A549 (cell line): ENCODE results near the gene AEBP1. TPM values are rescaled to one million over a fixed set of nuclear protein-coding genes. Genes with fewer than 3 reads are reported as not detected.

Source experiments
- ATAC-seq, 2 experiments: fragments of 200-7000 bp in 1 of 2; fragments of >200 bp in 1 of 2; cut with Nextera tagmentation in 1 of 2; cut with Tn5 transposase in 1 of 2; 3 replicates each; pipeline versions ENCODE4 v1.8.0 to v1.9.1; 2018 to 2020; ENCODE audit warnings: mild to moderate bottlenecking in 1 of 2, moderate library complexity in 1 of 2
- CTCF ChIA-PET: fragments of 300-600 bp; sonication (Branson Sonifier 250); formaldehyde crosslinking; extraction: SDS; loops from one replicate; lab custom pipeline; 2021; ENCODE audit warnings: antibody characterized with exemption, inconsistent platforms; lab: Yijun Ruan, JAX
- POLR2A ChIA-PET: fragments of 350-600 bp; formaldehyde crosslinking; extraction: SDS; loops from one replicate; lab custom pipeline; 2021; ENCODE audit warnings: antibody characterized with exemption, inconsistent platforms; lab: Yijun Ruan, JAX
- DNase-seq, 2 experiments: peaks; one replicate each; pipeline versions ENCODE4 v3.0.0 to v3.0.0-alpha.2; 2011 to 2016; ENCODE audit warnings: low read depth in 1 of 2, low spot score in 1 of 2
- FAIRE-seq: peaks from 2 replicates; lab custom pipeline; 2011; peaks lifted over from hg19 to GRCh38; lab: Jason Lieb, UNC
- H3K27ac ChIP-seq, 2 experiments: fragments of >200 bp; sonication (Bioruptor Twin); formaldehyde crosslinking; 3 replicates each; pipeline ENCODE4 v1.5.1; 2016 to 2017
- H3K4me1 ChIP-seq: fragments of >200 bp; sonication (Bioruptor Twin); formaldehyde crosslinking; 3 replicates; pipeline ENCODE4 v1.6.1; 2016
- H3K4me2 ChIP-seq: fragments of >200 bp; sonication (Bioruptor Twin); formaldehyde crosslinking; 3 replicates; pipeline ENCODE4 v1.6.1; 2016
- H3K4me3 ChIP-seq: fragments of >200 bp; sonication (Bioruptor Twin); formaldehyde crosslinking; 3 replicates; pipeline ENCODE4 v1.5.1; 2016
- H3K9me3 ChIP-seq: fragments of >200 bp; sonication (Bioruptor Twin); formaldehyde crosslinking; 3 replicates; pipeline ENCODE4 v1.6.1; 2016
- ELK1 ChIP-seq: fragments of 150-350 bp; IDR thresholded peaks from 2 replicates; pipeline ENCODE4 v1.6.1; 2014; ENCODE audit warnings: low read depth, mild to moderate bottlenecking, low read length
- FOSB ChIP-seq: fragments of 250-450 bp; sonication (Bioruptor Pico); IDR thresholded peaks from 2 replicates; pipeline ENCODE4 v1.5.0; 2020; ENCODE audit warnings: mild to moderate bottlenecking, moderate library complexity
- FOXS1 ChIP-seq: fragments of 250-450 bp; sonication (Bioruptor Pico); IDR thresholded peaks from 2 replicates; pipeline ENCODE4 v1.5.0; 2020; ENCODE audit warnings: mild to moderate bottlenecking, moderate library complexity
- HES2 ChIP-seq: fragments of >200 bp; sonication (Bioruptor Twin); formaldehyde crosslinking; IDR thresholded peaks from 2 replicates; pipeline ENCODE4 v1.6.1; 2016
- HEYL ChIP-seq: fragments of 250-450 bp; sonication (Bioruptor Pico); IDR thresholded peaks from 2 replicates; pipeline ENCODE4 v1.8.0; 2021; ENCODE audit warnings: mild to moderate bottlenecking, moderate library complexity
- HOXA7 ChIP-seq: fragments of 250-450 bp; sonication (Bioruptor Pico); IDR thresholded peaks from 2 replicates; pipeline ENCODE4 v1.5.0; 2020; ENCODE audit warnings: mild to moderate bottlenecking, moderate library complexity
- JUN ChIP-seq, 2 experiments: fragments of >200 bp; sonication (Bioruptor Twin); formaldehyde crosslinking; IDR thresholded peaks; 2 replicates in 1 of 2; 3 replicates in 1 of 2; pipeline ENCODE4 v1.6.1; 2016 to 2017
- KDM1A ChIP-seq: fragments of 200-600 bp; sonication (generic); IDR thresholded peaks from 2 replicates; pipeline ENCODE4 v1.6.1; 2016; ENCODE audit warnings: low read depth, mild to moderate bottlenecking
- MAFK ChIP-seq: fragments of 450-650 bp; IDR thresholded peaks from 2 replicates; pipeline ENCODE4 v1.6.1; 2014; ENCODE audit not compliant: partially characterized antibody
- MAZ ChIP-seq: fragments of 150-350 bp; IDR thresholded peaks from 2 replicates; pipeline ENCODE4 v1.6.1; 2014; ENCODE audit warnings: antibody characterized with exemption, low read depth, low read length, borderline replicate concordance
- NFE2L2 ChIP-seq: fragments of 150-350 bp; conservative IDR thresholded peaks from 2 replicates; pipeline ENCODE4 v1.6.1; 2014; ENCODE audit warnings: low read length
- NPAS2 ChIP-seq: fragments of 250-450 bp; sonication (Bioruptor Pico); IDR thresholded peaks from 2 replicates; pipeline ENCODE4 v1.8.0; 2022; ENCODE audit warnings: mild to moderate bottlenecking, moderate library complexity, borderline replicate concordance
- NR3C1 ChIP-seq: fragments of >200 bp; sonication (Bioruptor Twin); formaldehyde crosslinking; IDR thresholded peaks from 3 replicates; pipeline ENCODE4 v1.6.1; 2017
- PBX3 ChIP-seq: IDR thresholded peaks from 2 replicates; pipeline ENCODE4 v1.6.1; 2012
- PHF8 ChIP-seq: fragments of 200-600 bp; sonication (generic); IDR thresholded peaks from 2 replicates; pipeline ENCODE4 v1.6.1; 2016; ENCODE audit warnings: low read depth, mild to moderate bottlenecking, antibody characterized with exemption, moderate library complexity, borderline replicate concordance
- RARB ChIP-seq: fragments of 250-450 bp; sonication (Bioruptor Pico); IDR thresholded peaks from 2 replicates; pipeline ENCODE4 v1.8.0; 2021; ENCODE audit warnings: mild to moderate bottlenecking, moderate library complexity
- RCOR1 ChIP-seq: fragments of 150-350 bp; IDR thresholded peaks from 2 replicates; pipeline ENCODE4 v1.6.1; 2014; ENCODE audit warnings: antibody characterized with exemption, low read length, low read depth
- RNF2 ChIP-seq: fragments of 200-600 bp; sonication (generic); IDR thresholded peaks from 2 replicates; pipeline ENCODE4 v1.6.1; 2016; ENCODE audit warnings: low read depth, mild to moderate bottlenecking, antibody characterized with exemption, moderate library complexity, borderline replicate concordance
- TFCP2L1 ChIP-seq: fragments of 250-450 bp; sonication (Bioruptor Pico); IDR thresholded peaks from 2 replicates; pipeline ENCODE4 v1.5.0; 2021; ENCODE audit warnings: mild to moderate bottlenecking
- TP53 ChIP-seq: fragments of 250-450 bp; sonication (Bioruptor Pico); IDR thresholded peaks from 2 replicates; pipeline ENCODE4 v1.5.0; 2021; ENCODE audit warnings: mild to moderate bottlenecking, moderate library complexity
- ZC3H11A ChIP-seq: fragments of 450-650 bp; IDR thresholded peaks from 2 replicates; pipeline ENCODE4 v1.6.1; 2014; ENCODE audit warnings: antibody characterized with exemption, mild to moderate bottlenecking
- ZNF302 ChIP-seq: fragments of 250-450 bp; sonication (Bioruptor Pico); IDR thresholded peaks from 2 replicates; pipeline ENCODE4 v1.9.0; 2021; ENCODE audit warnings: inconsistent platforms, mild to moderate bottlenecking, moderate library complexity
- ZSCAN20 ChIP-seq: fragments of 250-450 bp; sonication (Bioruptor Pico); IDR thresholded peaks from 2 replicates; pipeline ENCODE4 v1.8.0; 2022; ENCODE audit warnings: mild to moderate bottlenecking, moderate library complexity
- WGBS: methylation state at CpG from one replicate; pipeline ENCODE4 v1.1.6; 2017; ENCODE audit errors: missing lambda C conversion rate; 5-methylcytosine and 5-hydroxymethylcytosine counted together
- polyA plus RNA-seq, 4 experiments: library from polyadenylated mRNA; depleted of rRNA in 3 of 4; stranded (reverse); fragments of >200 nt; fragmentation: RNase III in 1 of 4; extraction: RNeasy Plus Mini Kit Qiagen cat#74134 plus additional on column Dnase treatment in 1 of 4; gene quantifications; 2 replicates in 3 of 4; 3 replicates in 1 of 4; pipeline ENCODE4 v1.2.3, GENCODE V29; 2011 to 2017
- TF ChIP-seq, protein P1 (sequence below): IDR thresholded peaks from 2 replicates; pipeline ENCODE4 v1.6.1; 2012
- TF ChIP-seq, protein P2 (sequence below): fragments of 200-600 bp; sonication (generic); IDR thresholded peaks from 2 replicates; pipeline ENCODE4 v1.6.1; 2016; ENCODE audit warnings: antibody characterized with exemption, mild to moderate bottlenecking, moderate library complexity

AEBP1 gene
- polyA plus RNA-seq, 2 of the 4 experiments (the other 2 are of a cell fraction): not detected

GRCh38 chr7:44101966-44102845 lies 1.9 kb upstream of the AEBP1 start:
- FAIRE-seq (no peak), ATAC-seq (no peak), DNase-seq (no peak)
- Histone ChIP-seq H3K9me3 (no peaks in the 10 kb centered on the region), H3K4me1 (peaks cover 12% of the 10 kb centered on the region; the same call in 1 of the 3 replicates), H3K4me3 (no peak overlapping the region), H3K27ac (no peak overlapping the region), H3K4me2 (no peak overlapping the region)
- 85% methylated on average over 13 of the region's 14 CpGs for WGBS
- ChIA-PET CTCF (interaction anchor here (1.1 to 2.2 kb wide), 5 partner anchors 10 to 94 kb away, joined by 3 to 5 read pairs (median 3); no protein-coding TSS in a partner anchor), POLR2A (interaction anchor here (0.6 kb wide), 1 partner anchor 9 kb away, joined by 3 read pairs; no protein-coding TSS in a partner anchor)
- no peak for TF ChIP-seq PBX3
- no peak for TF ChIP-seq HOXA7 (CRISPR knock-in tag)
- no peak for TF ChIP-seq NPAS2
- TF ChIP-seq NR3C1: no peak
- TF ChIP-seq TFCP2L1 (CRISPR knock-in tag): no peak
- TF ChIP-seq ELK1: no peak
- TF ChIP-seq, protein P1, sequence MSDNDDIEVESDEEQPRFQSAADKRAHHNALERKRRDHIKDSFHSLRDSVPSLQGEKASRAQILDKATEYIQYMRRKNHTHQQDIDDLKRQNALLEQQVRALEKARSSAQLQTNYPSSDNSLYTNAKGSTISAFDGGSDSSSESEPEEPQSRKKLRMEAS: no peak
- no peak for TF ChIP-seq RCOR1
- no peak for TF ChIP-seq HES2
- no peak for TF ChIP-seq FOXS1 (CRISPR knock-in tag)
- TF ChIP-seq RARB (CRISPR knock-in tag): no peak
- TF ChIP-seq ZNF302 (CRISPR knock-in tag): no peak
- TF ChIP-seq JUN (IDR thresholded peaks at IDR 0.05): no peak

DNA sequence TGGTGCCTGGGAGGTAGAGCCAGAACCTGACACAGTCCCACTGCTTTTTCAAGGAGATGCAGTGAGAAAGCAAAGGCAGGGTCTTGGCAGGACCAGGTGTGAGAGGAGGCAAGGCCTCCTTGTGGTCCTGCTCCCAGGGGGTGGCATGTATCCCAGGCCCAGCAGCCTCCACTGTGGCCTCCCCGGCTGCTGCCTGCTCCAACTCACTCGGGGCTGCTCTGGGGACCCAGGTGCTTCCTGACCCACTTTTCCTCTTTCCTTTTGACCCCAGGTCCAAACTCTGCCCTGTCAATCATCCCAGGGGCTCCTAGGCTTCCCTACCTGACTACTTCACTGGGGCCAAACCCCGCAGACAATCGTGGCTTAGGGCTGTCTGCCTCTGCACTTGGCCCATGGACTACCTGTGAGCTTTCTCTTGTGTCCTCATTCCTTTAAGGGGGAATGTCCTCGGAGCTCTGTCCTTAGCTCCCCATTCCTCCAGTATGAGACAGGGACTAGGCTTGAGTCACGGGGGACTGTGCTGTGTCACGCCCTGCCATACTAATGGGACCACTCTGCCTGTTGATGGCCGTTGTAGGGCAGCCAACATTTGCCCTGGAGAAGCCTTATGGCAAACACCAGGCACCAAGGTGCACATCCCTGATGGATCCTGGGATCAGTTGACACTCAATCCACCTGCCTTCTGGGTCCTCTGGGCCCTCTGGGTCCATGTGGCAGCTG lies 1.1 kb upstream of the AEBP1 start:
- 60% methylated on average over 8 of the region's 8 CpGs for WGBS
- no peak for FAIRE-seq
- CTCF ChIA-PET: interaction anchor here (0.6 to 1.4 kb wide), 4 partner anchors 9 to 94 kb away, joined by 3 to 4 read pairs (median 3); partner anchors contain the start of gene POLD2
- POLR2A ChIA-PET: no interaction called here
- TF ChIP-seq KDM1A (no peak), MAFK (no peak), FOSB (CRISPR knock-in tag) (no peak)
- no peak for ATAC-seq
- Histone ChIP-seq H3K4me3 (no peak overlapping the region), H3K4me1 (peaks cover 12% of the 10 kb centered on the region; the same call in 1 of the 3 replicates), H3K4me2 (no peak overlapping the region), H3K9me3 (no peaks in the 10 kb centered on the region), H3K27ac (no peak overlapping the region)
- no peak for DNase-seq

DNA sequence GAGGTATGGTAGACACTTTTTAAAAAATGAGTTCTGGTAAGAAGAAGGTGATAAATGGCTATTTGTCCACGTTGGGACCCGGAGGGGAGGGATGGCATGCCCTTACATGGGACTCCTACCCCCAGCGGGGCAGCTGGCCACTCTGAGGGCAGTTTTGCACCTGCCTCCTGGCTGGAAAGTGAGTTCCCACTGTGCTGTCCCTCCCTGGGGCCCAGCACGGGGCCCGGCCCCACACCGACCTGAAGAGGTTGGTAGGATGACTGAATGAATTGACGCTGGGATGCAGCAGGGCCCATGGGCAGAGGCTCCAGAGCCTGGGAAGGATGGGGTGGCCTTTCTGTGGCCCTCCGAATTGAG lies 601 bp upstream of the AEBP1 start:
- H3K9me3 ChIP-seq: no peaks in the 10 kb centered on the region
- FAIRE-seq: no peak
- H3K4me2 ChIP-seq: no peak overlapping the region
- POLR2A ChIA-PET: no interaction called here
- CTCF ChIA-PET: interaction anchor here (0.6 to 1.1 kb wide), 2 partner anchors 20 to 38 kb away, joined by 3 read pairs; partner anchors contain the start of gene POLD2
- no peak overlapping the region for H3K27ac ChIP-seq
- peaks cover 12% of the 10 kb centered on the region; the same call in 1 of the 3 replicates for H3K4me1 ChIP-seq
- no peak for ATAC-seq
- WGBS: 90% methylated on average over 5 of the region's 8 CpGs
- DNase-seq: no peak
- no peak overlapping the region for H3K4me3 ChIP-seq
- TF ChIP-seq TFCP2L1 (CRISPR knock-in tag): no peak
- TF ChIP-seq MAFK: no peak
- no peak for TF ChIP-seq HEYL (CRISPR knock-in tag)
- no peak for TF ChIP-seq HES2
- no peak for TF ChIP-seq PHF8
- TF ChIP-seq HOXA7 (CRISPR knock-in tag): no peak
- no peak for TF ChIP-seq ZC3H11A
- no peak for TF ChIP-seq MAZ
- TF ChIP-seq, protein P2, sequence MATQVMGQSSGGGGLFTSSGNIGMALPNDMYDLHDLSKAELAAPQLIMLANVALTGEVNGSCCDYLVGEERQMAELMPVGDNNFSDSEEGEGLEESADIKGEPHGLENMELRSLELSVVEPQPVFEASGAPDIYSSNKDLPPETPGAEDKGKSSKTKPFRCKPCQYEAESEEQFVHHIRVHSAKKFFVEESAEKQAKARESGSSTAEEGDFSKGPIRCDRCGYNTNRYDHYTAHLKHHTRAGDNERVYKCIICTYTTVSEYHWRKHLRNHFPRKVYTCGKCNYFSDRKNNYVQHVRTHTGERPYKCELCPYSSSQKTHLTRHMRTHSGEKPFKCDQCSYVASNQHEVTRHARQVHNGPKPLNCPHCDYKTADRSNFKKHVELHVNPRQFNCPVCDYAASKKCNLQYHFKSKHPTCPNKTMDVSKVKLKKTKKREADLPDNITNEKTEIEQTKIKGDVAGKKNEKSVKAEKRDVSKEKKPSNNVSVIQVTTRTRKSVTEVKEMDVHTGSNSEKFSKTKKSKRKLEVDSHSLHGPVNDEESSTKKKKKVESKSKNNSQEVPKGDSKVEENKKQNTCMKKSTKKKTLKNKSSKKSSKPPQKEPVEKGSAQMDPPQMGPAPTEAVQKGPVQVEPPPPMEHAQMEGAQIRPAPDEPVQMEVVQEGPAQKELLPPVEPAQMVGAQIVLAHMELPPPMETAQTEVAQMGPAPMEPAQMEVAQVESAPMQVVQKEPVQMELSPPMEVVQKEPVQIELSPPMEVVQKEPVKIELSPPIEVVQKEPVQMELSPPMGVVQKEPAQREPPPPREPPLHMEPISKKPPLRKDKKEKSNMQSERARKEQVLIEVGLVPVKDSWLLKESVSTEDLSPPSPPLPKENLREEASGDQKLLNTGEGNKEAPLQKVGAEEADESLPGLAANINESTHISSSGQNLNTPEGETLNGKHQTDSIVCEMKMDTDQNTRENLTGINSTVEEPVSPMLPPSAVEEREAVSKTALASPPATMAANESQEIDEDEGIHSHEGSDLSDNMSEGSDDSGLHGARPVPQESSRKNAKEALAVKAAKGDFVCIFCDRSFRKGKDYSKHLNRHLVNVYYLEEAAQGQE: no peak
- TF ChIP-seq KDM1A: no peak
- TF ChIP-seq ZSCAN20: no peak
- TF ChIP-seq RNF2: no peak
- no peak for TF ChIP-seq NFE2L2
- no peak for TF ChIP-seq TP53 (CRISPR knock-in tag)
